ENCODE measurements around the gene RFX4.

The RFX4 gene

GRCh38 chr12:106590601-106591000 is 7.8 kb downstream of the RFX4 start:
- TF ChIP-seq, protein P1, sequence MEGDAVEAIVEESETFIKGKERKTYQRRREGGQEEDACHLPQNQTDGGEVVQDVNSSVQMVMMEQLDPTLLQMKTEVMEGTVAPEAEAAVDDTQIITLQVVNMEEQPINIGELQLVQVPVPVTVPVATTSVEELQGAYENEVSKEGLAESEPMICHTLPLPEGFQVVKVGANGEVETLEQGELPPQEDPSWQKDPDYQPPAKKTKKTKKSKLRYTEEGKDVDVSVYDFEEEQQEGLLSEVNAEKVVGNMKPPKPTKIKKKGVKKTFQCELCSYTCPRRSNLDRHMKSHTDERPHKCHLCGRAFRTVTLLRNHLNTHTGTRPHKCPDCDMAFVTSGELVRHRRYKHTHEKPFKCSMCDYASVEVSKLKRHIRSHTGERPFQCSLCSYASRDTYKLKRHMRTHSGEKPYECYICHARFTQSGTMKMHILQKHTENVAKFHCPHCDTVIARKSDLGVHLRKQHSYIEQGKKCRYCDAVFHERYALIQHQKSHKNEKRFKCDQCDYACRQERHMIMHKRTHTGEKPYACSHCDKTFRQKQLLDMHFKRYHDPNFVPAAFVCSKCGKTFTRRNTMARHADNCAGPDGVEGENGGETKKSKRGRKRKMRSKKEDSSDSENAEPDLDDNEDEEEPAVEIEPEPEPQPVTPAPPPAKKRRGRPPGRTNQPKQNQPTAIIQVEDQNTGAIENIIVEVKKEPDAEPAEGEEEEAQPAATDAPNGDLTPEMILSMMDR (conservative IDR thresholded peaks at IDR 0.05; ENCODE audit: control insufficient read depth, insufficient read depth, low read depth, low read length), result no peak
- no peak for DNase-seq (ENCODE audit: low read depth)

DNA sequence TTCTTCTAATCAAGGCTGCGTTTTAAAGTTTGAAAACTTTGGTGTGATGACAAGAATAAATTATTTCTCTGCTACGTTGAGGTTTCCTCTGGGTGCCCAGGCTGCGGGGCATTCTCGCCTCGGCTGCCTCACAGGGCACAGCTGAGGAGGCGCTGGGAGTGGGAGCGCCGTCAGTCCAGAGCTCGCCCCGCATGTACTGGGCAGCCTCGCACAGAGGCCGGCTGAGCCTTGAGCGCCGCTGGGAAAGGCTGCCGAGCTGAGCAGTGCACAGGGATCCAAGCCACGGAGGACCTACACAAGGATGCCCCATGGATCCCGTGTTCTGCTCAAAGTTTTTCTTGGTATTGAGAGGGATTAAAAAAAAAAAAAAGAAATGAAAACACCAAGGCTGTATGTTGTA is 11.6 kb downstream of the RFX4 start:
- DNase-seq (ENCODE audit: low read depth), result no peak
- H3K4me3 ChIP-seq (ENCODE audit: control insufficient read depth, low read depth, low read length), result no peak overlapping the region

More at GRCh38 chr12:106590601-106591000, 7.8 kb downstream of the RFX4 start:
- H3K4me3 ChIP-seq (ENCODE audit: control insufficient read depth, low read depth, low read length), result no peak overlapping the region

DNA sequence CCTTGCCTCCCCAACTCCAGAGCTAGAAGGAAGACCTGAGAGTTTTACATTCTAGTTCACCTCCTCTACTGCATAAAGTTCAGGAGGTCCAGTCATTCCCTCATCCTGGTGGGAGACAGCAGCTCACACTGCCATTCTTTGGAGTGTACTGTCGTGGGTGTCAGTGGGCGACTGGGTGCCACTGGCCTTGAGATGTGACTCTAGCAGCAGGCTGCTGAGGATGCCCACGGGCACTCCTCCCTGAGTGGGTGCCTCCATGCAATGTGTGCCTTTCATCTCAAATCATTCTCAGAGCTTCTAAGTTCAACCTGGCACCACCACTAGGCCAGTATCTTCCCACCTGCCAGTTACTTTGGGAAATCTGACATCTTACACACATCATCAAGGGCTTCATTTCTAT is 12.5 kb downstream of the RFX4 start:
- no peak overlapping the region for H3K4me3 ChIP-seq (ENCODE audit: control insufficient read depth, low read depth, low read length)
- DNase-seq (ENCODE audit: low read depth), result no peak
- TF ChIP-seq, protein P1 (conservative IDR thresholded peaks at IDR 0.05; ENCODE audit: control insufficient read depth, insufficient read depth, low read depth, low read length), result no peak

More for the DNA sequence above, 11.6 kb downstream of the RFX4 start:
- TF ChIP-seq, protein P1 (conservative IDR thresholded peaks at IDR 0.05; ENCODE audit: control insufficient read depth, insufficient read depth, low read depth, low read length), result no peak

GRCh38 chr12:106598003-106598402 is 15.2 kb downstream of the RFX4 start:
- DNase-seq (ENCODE audit: low read depth), result no peak
- TF ChIP-seq, protein P1 (conservative IDR thresholded peaks at IDR 0.05; ENCODE audit: control insufficient read depth, insufficient read depth, low read depth, low read length), result no peak
- no peak overlapping the region for H3K4me3 ChIP-seq (ENCODE audit: control insufficient read depth, low read depth, low read length)

DNA sequence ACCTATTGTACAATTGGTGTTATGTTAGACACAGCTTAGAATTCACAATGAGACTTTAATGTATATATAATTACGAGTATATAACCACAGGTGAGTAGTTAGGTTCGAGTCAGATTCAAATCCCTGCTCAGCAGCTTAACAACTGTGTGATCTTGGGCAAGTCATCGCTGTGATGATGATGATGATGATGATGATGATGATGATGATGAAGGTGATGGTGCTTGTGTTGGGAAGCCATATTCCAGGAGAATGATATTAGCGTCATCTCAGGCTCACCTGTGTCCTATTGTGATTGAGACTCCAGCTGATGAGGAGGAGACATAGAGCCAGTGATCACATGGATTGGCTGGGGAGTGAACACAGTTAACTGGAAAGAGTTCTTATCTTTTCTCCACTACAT is 16.5 kb downstream of the RFX4 start:
- DNase-seq (ENCODE audit: low read depth), result no peak
- no peak overlapping the region for H3K4me3 ChIP-seq (ENCODE audit: control insufficient read depth, low read depth, low read length)
- TF ChIP-seq, protein P1 (conservative IDR thresholded peaks at IDR 0.05; ENCODE audit: control insufficient read depth, insufficient read depth, low read depth, low read length), result no peak

- DNase-seq (ENCODE audit: low read depth), result no peak
- H3K4me3 ChIP-seq (ENCODE audit: control insufficient read depth, low read depth, low read length), result no peak overlapping the region
- TF ChIP-seq, protein P1 (conservative IDR thresholded peaks at IDR 0.05; ENCODE audit: control insufficient read depth, insufficient read depth, low read depth, low read length), result no peak
These were observed 17.7 kb downstream of the RFX4 start for GRCh38 chr12:106600503-106600902.

DNA sequence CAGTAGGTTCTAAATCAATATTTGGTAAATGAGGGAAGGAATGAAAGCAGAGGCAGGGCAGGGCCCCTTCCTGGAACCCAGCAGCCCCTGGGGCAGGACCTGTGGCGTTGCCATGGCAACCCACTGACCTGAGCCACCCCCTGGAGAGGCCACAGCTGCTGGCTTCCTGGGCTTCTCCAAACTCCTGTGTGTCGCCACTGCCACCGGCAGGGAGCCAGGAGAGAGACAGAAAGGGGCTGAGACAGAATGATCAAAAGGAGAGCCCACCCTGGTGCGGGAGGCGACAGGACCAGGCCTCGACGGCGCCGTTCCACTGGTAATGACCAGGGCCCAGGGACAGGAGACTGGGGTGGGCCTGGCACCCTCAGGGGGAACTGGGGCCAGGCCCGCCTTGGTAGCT is 18.2 kb downstream of the RFX4 start:
- no peak overlapping the region for H3K4me3 ChIP-seq (ENCODE audit: control insufficient read depth, low read depth, low read length)
- no peak for DNase-seq (ENCODE audit: low read depth)
- TF ChIP-seq, protein P1 (conservative IDR thresholded peaks at IDR 0.05; ENCODE audit: control insufficient read depth, insufficient read depth, low read depth, low read length), result no peak
